Measurements from ENCODE around the gene CEP290.

The CEP290 gene

DNA sequence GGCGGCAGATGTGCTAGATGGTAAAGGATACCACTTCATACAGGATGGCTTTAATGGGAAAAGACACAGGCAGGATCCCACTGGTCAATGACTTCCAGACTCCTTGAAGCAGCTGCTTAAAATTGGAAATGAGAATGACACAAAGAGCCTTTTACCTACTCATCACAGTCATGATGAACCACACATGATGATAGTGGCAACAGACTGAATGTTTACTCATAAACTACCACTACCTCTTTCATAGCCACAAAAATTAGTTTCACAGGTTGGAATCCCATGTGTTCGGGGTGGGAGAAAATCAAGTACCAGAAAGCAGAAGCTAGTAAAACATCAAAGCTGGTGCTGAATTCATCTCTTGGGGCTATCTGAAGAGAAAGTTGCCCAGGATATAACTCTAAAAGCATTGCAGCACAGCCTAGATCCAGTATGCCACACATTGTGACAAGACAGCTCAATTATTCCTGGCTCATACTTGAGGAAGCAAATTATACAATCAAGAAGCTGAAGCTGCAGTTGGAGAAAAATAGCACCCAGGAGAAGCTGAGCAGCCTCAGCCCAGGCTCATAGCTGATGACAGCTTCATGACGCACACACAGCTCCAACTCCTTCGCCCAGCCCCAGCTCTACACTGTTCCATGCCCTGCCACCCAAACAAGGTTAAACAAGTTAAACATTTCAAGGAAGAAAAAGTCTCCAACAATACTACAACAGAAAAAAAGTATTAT lies 83.7 kb downstream of the CEP290 start:
- H3K9me2 ChIP-seq (replicated peaks; ENCODE audit: insufficient read depth, low read length): no peaks in the 10 kb centered on the region
- peaks cover 16% of the 10 kb centered on the region; the same call in 1 of the 2 replicates for H3K36me3 ChIP-seq (ENCODE audit: low read length)
- H3K4me3 ChIP-seq (ENCODE audit: insufficient read depth, low read length, poor library complexity, severe bottlenecking): no peak overlapping the region
- no peaks in the 10 kb centered on the region; the same call in 1 of the 2 replicates for H3F3A ChIP-seq (ENCODE audit: insufficient read depth)
- no peaks in the 10 kb centered on the region for H4K20me1 ChIP-seq (ENCODE audit: low read depth, low read length)
- no peak overlapping the region for H3K27ac ChIP-seq (ENCODE audit: low read depth, low read length)
- H3K9ac ChIP-seq (ENCODE audit: low read length): no peak overlapping the region
- TF ChIP-seq, protein P1, sequence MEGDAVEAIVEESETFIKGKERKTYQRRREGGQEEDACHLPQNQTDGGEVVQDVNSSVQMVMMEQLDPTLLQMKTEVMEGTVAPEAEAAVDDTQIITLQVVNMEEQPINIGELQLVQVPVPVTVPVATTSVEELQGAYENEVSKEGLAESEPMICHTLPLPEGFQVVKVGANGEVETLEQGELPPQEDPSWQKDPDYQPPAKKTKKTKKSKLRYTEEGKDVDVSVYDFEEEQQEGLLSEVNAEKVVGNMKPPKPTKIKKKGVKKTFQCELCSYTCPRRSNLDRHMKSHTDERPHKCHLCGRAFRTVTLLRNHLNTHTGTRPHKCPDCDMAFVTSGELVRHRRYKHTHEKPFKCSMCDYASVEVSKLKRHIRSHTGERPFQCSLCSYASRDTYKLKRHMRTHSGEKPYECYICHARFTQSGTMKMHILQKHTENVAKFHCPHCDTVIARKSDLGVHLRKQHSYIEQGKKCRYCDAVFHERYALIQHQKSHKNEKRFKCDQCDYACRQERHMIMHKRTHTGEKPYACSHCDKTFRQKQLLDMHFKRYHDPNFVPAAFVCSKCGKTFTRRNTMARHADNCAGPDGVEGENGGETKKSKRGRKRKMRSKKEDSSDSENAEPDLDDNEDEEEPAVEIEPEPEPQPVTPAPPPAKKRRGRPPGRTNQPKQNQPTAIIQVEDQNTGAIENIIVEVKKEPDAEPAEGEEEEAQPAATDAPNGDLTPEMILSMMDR (IDR thresholded peaks at IDR 0.05; ENCODE audit: insufficient read depth, low read length, poor library complexity, severe bottlenecking): no peak
- no peak for TF ChIP-seq EZH2phosphoT487 (conservative IDR thresholded peaks at IDR 0.05; ENCODE audit: low read length)
- H2AFZ ChIP-seq (ENCODE audit: low read depth, low read length, severe bottlenecking): no peak overlapping the region
- no peak overlapping the region for H3K4me2 ChIP-seq (ENCODE audit: low read depth, low read length, poor library complexity, severe bottlenecking)
- no peaks in the 10 kb centered on the region for H3K9me3 ChIP-seq (ENCODE audit: insufficient read depth, low read length)
- H3K27me3 ChIP-seq (ENCODE audit: low read length): no peaks in the 10 kb centered on the region
- H3K79me2 ChIP-seq (ENCODE audit: insufficient read depth, low read length): no peaks in the 10 kb centered on the region

- peaks cover 11% of the 10 kb centered on the region; the same call in 1 of the 2 replicates for H3F3A ChIP-seq (ENCODE audit: insufficient read depth)
- no peaks in the 10 kb centered on the region for H3K9me2 ChIP-seq (replicated peaks; ENCODE audit: insufficient read depth, low read length)
- no peak overlapping the region for H3K27ac ChIP-seq (ENCODE audit: low read depth, low read length)
- H3K4me3 ChIP-seq (ENCODE audit: insufficient read depth, low read length, poor library complexity, severe bottlenecking): no peak overlapping the region
- no peaks in the 10 kb centered on the region for H3K79me2 ChIP-seq (ENCODE audit: insufficient read depth, low read length)
- peaks cover 17% of the 10 kb centered on the region; the same call in 1 of the 2 replicates for H3K36me3 ChIP-seq (ENCODE audit: low read length)
- no peaks in the 10 kb centered on the region for H3K9me3 ChIP-seq (ENCODE audit: insufficient read depth, low read length)
- H3K9ac ChIP-seq (ENCODE audit: low read length): no peak overlapping the region
- no peaks in the 10 kb centered on the region for H3K27me3 ChIP-seq (ENCODE audit: low read length)
- no peaks in the 10 kb centered on the region for H4K20me1 ChIP-seq (ENCODE audit: low read depth, low read length)
- H3K4me2 ChIP-seq (ENCODE audit: low read depth, low read length, poor library complexity, severe bottlenecking): no peak overlapping the region
- TF ChIP-seq, protein P1 (IDR thresholded peaks at IDR 0.05; ENCODE audit: insufficient read depth, low read length, poor library complexity, severe bottlenecking): no peak
- TF ChIP-seq EZH2phosphoT487 (conservative IDR thresholded peaks at IDR 0.05; ENCODE audit: low read length): no peak
- no peak overlapping the region for H2AFZ ChIP-seq (ENCODE audit: low read depth, low read length, severe bottlenecking)
These were observed 85.3 kb downstream of the CEP290 start for GRCh38 chr12:88056571-88056970.

DNA sequence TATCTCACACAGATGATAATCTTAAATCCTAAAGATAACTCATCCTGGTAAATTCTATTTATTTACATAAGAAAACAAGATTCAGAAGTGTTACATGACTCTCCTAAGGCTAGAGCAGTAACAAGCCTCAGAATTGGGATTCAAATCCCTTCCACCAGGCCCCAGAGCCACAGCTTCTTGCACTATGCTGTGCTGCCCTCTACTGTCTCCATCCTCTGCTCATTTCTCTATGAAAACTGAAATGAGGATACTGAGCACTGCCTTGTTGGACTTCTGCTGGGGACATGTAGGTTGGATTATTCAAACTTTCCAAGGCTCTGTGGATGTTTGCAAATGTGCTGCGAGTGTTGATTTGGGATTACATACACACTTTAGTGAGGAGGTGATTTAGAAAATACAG lies 89.2 kb downstream of the CEP290 start:
- Histone ChIP-seq H3F3A (ENCODE audit: insufficient read depth) (peaks cover 15% of the 10 kb centered on the region; the same call in 1 of the 2 replicates), H3K27me3 (ENCODE audit: low read length) (no peaks in the 10 kb centered on the region), H3K9me2 (replicated peaks; ENCODE audit: insufficient read depth, low read length) (no peaks in the 10 kb centered on the region), H3K27ac (ENCODE audit: low read depth, low read length) (no peak overlapping the region), H2AFZ (ENCODE audit: low read depth, low read length, severe bottlenecking) (no peak overlapping the region), H3K4me3 (ENCODE audit: insufficient read depth, low read length, poor library complexity, severe bottlenecking) (no peak overlapping the region), H3K36me3 (ENCODE audit: low read length) (peaks cover 36% of the 10 kb centered on the region), H3K79me2 (ENCODE audit: insufficient read depth, low read length) (no peaks in the 10 kb centered on the region), H3K9ac (ENCODE audit: low read length) (no peak overlapping the region), H3K9me3 (ENCODE audit: insufficient read depth, low read length) (no peaks in the 10 kb centered on the region), H4K20me1 (ENCODE audit: low read depth, low read length) (no peaks in the 10 kb centered on the region), H3K4me2 (ENCODE audit: low read depth, low read length, poor library complexity, severe bottlenecking) (no peak overlapping the region)
- TF ChIP-seq, protein P1 (IDR thresholded peaks at IDR 0.05; ENCODE audit: insufficient read depth, low read length, poor library complexity, severe bottlenecking): peak; percentile 36
- TF ChIP-seq EZH2phosphoT487 (conservative IDR thresholded peaks at IDR 0.05; ENCODE audit: low read length): no peak
